Lower lobe of right lung (tissue), 2 donors: ENCODE measurements around the gene UNKL. TPM values are rescaled to one million over a fixed set of nuclear protein-coding genes. Genes with fewer than 3 reads are reported as not detected.

ENCODE experiments used
- ATAC-seq, 2 donors: fragments of 200-7000 bp; cut with Tn5 transposase; one replicate each; pipeline ENCODE4 v1.9.1; 2020 to 2022; ENCODE audit warnings: mild to moderate bottlenecking in 2 of 2, moderate library complexity in 2 of 2
- DNase-seq: peaks from one replicate; pipeline ENCODE4 v3.0.0-alpha.2; 2020
- H3K27ac ChIP-seq: fragments of 200-600 bp; one replicate; pipeline ENCODE4 v1.8.0; 2022
- H3K27me3 ChIP-seq: fragments of 200-600 bp; one replicate; pipeline ENCODE4 v1.8.0; 2022; ENCODE audit warnings: low read depth
- H3K36me3 ChIP-seq: fragments of 200-600 bp; one replicate; pipeline ENCODE4 v1.8.0; 2022; ENCODE audit warnings: mild to moderate bottlenecking
- H3K4me1 ChIP-seq: fragments of 200-600 bp; one replicate; pipeline ENCODE4 v1.8.0; 2022
- H3K4me3 ChIP-seq: fragments of 200-600 bp; one replicate; pipeline ENCODE4 v1.8.0; 2022; ENCODE audit warnings: mild to moderate bottlenecking
- H3K9me3 ChIP-seq: fragments of 200-600 bp; one replicate; pipeline ENCODE4 v1.8.0; 2022
- intact Hi-C: fragments of 100-400 bp; cut with DNase I; formaldehyde crosslinking; loops from one replicate; pipeline ENCODE4 v1.11.0; 2022
- total RNA-seq: library from RNA; stranded (reverse); fragmentation: NEBNext Ultra II Directional; extraction: Animal tissue kit (Norgen Biotek cat#: 25700); gene quantifications from one replicate; pipeline ENCODE4 v1.2.1, GENCODE V29; 2021
- TF ChIP-seq, protein P1 (sequence below): fragments of 200-600 bp; IDR thresholded peaks from one replicate; pipeline ENCODE4 v1.8.0; 2022; ENCODE audit warnings: antibody characterized with exemption, mild to moderate bottlenecking
- donor health status: DM: no; HTN: yes; CAD: no; lungs with severe emphysema.

The UNKL gene
- total RNA-seq, 1 donor from 2014 or later, result 23.1 TPM

DNA sequence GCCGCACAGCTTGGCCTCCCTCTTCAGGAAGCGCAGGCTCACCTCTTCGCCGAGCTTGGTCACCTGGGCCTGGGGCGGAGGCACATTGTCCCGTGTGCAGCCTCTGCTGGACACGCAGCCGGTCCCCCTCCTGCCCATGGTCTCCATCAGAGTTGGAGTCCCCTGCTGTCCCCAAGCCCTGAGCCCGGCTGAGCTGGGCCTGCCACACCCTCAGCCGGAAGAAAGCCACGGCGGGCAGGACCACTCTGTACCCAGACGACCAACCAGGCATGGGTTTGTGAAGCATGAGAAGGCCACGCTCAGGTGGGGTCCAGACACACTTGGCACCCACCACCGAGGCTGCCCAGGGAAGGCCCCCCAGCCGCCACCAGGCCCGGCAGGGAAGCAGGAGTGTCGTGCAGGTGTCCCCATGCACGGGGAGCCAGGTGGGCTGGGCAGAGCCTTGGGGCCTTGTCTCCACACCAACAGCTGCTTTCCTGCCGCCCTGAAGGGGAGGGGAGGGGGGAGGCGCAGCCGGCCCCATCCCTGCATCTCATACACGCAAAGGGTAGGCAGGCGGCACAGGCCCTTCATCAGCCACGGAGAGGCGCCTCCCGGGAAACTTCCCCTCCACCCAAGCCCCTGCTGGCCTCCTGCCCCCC lies 24.7 kb upstream of the UNKL start:
- H3K4me1 ChIP-seq, result no peaks in the 10 kb centered on the region
- H3K27ac ChIP-seq, result no peak overlapping the region
- intact Hi-C loops, result no loop called here
- TF ChIP-seq, protein P1, sequence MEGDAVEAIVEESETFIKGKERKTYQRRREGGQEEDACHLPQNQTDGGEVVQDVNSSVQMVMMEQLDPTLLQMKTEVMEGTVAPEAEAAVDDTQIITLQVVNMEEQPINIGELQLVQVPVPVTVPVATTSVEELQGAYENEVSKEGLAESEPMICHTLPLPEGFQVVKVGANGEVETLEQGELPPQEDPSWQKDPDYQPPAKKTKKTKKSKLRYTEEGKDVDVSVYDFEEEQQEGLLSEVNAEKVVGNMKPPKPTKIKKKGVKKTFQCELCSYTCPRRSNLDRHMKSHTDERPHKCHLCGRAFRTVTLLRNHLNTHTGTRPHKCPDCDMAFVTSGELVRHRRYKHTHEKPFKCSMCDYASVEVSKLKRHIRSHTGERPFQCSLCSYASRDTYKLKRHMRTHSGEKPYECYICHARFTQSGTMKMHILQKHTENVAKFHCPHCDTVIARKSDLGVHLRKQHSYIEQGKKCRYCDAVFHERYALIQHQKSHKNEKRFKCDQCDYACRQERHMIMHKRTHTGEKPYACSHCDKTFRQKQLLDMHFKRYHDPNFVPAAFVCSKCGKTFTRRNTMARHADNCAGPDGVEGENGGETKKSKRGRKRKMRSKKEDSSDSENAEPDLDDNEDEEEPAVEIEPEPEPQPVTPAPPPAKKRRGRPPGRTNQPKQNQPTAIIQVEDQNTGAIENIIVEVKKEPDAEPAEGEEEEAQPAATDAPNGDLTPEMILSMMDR, result no peak
- DNase-seq (no peak), ATAC-seq (no peak)
- H3K9me3 ChIP-seq, result no peaks in the 10 kb centered on the region
- H3K36me3 ChIP-seq, result no peaks in the 10 kb centered on the region
- peaks cover under 1% of the 10 kb centered on the region for H3K27me3 ChIP-seq
- H3K4me3 ChIP-seq, result no peak overlapping the region

DNA sequence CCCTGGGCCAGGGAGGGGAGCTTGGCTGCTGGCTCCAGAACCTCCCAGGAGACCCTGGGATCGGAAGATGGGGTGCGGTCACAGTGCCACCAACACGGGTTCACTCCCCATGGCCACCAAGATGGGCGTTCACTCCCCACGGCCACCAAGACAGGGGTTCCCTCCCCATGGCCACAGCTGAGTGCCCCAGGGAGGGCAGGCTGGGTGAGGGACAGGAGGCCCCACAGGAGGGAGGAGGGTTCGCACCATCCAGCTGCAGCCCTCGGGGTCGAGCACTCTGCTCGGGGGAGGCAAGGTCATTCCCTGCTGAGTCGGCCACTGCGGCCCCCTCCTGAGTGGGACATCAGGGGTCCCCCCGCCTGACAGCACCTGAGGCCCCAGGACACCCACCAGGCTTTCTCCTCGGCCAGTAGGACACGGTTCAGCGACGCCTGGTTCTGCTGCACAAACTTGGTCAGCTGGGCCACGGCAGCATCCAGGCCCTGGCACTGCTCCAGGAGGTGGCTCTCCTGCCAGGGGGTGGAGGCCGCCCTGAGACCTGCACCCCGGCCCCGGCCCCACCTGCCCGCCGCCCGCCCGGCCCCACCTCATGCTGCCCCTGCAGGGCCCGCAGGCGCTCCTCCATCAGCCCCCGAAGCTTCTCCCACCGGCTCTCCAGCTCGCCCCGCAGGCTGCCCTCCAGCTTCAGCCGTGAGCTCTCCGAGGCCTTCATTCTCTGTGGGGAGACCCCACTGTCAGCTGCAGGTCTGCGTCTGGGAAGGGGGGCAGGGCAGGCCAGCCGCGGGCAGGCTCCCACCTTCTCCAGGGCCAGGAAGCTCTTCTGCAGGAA lies 23.9 kb upstream of the UNKL start:
- Histone ChIP-seq H3K4me1 (no peaks in the 10 kb centered on the region), H3K4me3 (no peak overlapping the region), H3K36me3 (no peaks in the 10 kb centered on the region), H3K9me3 (no peaks in the 10 kb centered on the region), H3K27me3 (peaks cover 8% of the 10 kb centered on the region), H3K27ac (no peak overlapping the region)
- intact Hi-C loops, result no loop called here
- TF ChIP-seq, protein P1, result no peak
- ATAC-seq (no peak), DNase-seq (no peak)

DNA sequence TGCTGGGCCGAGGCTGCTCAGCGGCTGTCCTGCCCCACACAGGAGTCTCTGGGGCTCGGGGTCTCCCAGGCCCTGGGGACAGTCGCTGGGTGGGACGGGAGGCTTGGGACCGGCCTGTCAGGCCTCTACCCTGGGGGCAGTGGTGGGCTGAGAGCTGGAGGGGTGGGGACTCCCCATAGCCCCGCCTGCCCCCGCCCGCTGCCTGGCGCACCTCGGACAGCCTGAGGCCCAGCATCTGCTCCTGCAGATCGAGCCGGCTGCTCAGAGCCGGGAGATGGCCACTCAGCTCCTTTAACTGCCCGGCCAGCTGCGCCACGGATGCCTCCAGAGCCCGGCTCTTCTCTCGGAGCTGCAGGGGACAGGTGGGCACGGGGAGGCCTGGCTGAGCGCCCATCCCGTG lies 23.1 kb upstream of the UNKL start:
- H3K27me3 ChIP-seq, result peaks cover 9% of the 10 kb centered on the region
- DNase-seq, result no peak
- intact Hi-C loops, result no loop called here
- no peak for ATAC-seq
- no peak overlapping the region for H3K27ac ChIP-seq
- H3K4me1 ChIP-seq, result no peaks in the 10 kb centered on the region
- no peaks in the 10 kb centered on the region for H3K9me3 ChIP-seq
- no peaks in the 10 kb centered on the region for H3K36me3 ChIP-seq
- TF ChIP-seq, protein P1, result no peak
- H3K4me3 ChIP-seq, result no peak overlapping the region

DNA sequence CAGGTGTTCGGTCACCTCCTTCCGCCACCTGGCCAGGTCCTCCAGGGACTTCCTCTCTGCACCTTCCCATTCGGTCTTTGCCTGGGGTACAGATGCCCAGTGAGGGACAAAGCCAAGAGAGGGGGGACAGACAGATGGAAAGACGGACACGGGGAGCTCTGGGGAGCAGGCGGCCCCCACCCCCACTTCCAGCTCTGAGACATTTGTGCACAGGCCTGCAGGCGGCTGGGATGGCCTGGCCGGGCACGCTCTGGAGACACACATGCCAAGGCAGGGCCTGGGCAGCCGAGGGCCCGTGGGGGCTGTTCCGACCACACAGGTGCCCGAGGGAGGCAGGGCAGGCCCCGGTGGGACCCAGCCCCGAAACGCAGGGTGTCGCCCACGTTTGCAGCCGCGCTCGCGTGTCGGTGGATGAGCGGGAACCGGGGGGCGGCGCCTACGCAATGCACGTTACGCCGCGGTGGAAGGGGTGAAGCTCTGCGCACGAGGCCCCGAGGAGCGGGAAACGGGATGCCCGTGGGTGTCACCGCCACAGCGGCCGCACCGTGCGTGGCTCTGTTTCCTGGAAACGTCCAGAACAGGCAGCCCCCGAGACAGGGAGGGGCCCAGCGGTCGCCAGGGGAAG lies 22.3 kb upstream of the UNKL start:
- DNase-seq (no peak), ATAC-seq (no peak)
- intact Hi-C loops, result no loop called here
- no peak overlapping the region for H3K27ac ChIP-seq
- H3K4me1 ChIP-seq, result no peaks in the 10 kb centered on the region
- H3K36me3 ChIP-seq, result no peaks in the 10 kb centered on the region
- TF ChIP-seq, protein P1, result no peak
- H3K4me3 ChIP-seq, result no peak overlapping the region
- H3K27me3 ChIP-seq, result peaks cover 9% of the 10 kb centered on the region
- H3K9me3 ChIP-seq, result no peaks in the 10 kb centered on the region

DNA sequence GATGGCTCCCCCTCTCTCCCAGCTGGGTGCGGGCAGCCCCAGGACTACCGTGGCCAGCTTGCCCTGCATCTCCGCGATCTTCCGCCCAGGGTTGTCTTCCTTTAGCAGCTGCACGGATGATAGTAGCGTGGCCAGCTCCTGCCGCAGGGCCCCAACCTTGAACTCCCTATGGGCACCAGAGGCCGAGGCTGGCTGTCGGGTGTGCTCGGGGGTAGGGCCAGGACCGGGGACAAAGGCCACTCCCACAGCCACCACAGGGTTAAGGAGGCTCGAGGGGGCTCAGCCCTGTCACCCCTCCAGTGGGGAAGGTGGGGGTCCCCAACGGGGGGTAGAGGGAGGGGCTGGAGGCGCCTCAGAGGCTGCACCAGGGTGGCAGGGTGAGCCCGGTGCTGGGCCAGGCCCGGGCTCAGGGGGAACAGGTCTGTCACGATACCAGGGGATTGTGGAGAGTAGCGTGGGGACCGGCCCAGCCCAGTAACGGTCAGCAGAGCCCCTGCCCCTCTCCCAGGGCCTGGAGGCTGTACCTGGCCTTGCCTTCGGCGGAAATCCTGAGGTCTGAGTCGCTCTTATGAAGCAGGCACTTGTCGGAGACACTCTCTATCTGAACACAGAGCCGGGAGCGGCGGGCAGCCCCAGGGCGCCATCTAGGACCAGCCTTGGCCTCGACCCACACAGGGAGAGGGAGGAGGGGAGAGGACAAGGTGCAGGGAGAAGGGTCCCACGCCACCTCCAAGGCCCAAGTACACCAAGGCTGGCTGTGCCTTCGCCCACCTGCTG lies 21.6 kb upstream of the UNKL start:
- DNase-seq (no peak), ATAC-seq (no peak)
- no peaks in the 10 kb centered on the region for H3K4me1 ChIP-seq
- no peak overlapping the region for H3K4me3 ChIP-seq
- no peaks in the 10 kb centered on the region for H3K9me3 ChIP-seq
- H3K27me3 ChIP-seq, result peaks cover 9% of the 10 kb centered on the region
- no peak overlapping the region for H3K27ac ChIP-seq
- TF ChIP-seq, protein P1, result no peak
- intact Hi-C loops, result no loop called here
- H3K36me3 ChIP-seq, result no peaks in the 10 kb centered on the region
